ENCODE measurements around the gene SLC36A3. TPM values are rescaled to one million over a fixed set of nuclear protein-coding genes. Genes with fewer than 3 reads are reported as not detected.

SLC36A3 gene
- total and polyA plus RNA-seq, 2 of the 8 experiments (the other 6 are each of a cell fraction or from before 2014, with no cell fraction given): not detected

DNA sequence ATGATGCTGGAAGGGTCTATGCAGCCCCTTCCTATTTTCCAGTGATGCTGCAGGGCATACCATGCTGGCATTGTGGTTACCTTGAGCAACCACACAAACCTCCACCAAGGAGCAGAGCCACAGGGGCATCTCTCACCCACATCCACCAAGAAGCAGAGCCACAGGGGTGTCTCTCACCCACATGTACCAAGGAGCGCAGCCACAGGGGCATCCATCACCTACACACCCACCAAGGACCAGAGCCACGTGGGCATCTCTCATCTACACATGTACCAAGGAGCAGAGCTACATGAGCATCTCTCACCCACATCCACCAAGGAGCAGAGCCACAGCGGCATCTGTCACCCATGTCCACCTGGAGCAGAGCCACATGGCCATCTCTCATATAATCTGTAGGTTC, 59.4 kb downstream of the SLC36A3 start (continued):
- TF ChIP-seq, protein P1, sequence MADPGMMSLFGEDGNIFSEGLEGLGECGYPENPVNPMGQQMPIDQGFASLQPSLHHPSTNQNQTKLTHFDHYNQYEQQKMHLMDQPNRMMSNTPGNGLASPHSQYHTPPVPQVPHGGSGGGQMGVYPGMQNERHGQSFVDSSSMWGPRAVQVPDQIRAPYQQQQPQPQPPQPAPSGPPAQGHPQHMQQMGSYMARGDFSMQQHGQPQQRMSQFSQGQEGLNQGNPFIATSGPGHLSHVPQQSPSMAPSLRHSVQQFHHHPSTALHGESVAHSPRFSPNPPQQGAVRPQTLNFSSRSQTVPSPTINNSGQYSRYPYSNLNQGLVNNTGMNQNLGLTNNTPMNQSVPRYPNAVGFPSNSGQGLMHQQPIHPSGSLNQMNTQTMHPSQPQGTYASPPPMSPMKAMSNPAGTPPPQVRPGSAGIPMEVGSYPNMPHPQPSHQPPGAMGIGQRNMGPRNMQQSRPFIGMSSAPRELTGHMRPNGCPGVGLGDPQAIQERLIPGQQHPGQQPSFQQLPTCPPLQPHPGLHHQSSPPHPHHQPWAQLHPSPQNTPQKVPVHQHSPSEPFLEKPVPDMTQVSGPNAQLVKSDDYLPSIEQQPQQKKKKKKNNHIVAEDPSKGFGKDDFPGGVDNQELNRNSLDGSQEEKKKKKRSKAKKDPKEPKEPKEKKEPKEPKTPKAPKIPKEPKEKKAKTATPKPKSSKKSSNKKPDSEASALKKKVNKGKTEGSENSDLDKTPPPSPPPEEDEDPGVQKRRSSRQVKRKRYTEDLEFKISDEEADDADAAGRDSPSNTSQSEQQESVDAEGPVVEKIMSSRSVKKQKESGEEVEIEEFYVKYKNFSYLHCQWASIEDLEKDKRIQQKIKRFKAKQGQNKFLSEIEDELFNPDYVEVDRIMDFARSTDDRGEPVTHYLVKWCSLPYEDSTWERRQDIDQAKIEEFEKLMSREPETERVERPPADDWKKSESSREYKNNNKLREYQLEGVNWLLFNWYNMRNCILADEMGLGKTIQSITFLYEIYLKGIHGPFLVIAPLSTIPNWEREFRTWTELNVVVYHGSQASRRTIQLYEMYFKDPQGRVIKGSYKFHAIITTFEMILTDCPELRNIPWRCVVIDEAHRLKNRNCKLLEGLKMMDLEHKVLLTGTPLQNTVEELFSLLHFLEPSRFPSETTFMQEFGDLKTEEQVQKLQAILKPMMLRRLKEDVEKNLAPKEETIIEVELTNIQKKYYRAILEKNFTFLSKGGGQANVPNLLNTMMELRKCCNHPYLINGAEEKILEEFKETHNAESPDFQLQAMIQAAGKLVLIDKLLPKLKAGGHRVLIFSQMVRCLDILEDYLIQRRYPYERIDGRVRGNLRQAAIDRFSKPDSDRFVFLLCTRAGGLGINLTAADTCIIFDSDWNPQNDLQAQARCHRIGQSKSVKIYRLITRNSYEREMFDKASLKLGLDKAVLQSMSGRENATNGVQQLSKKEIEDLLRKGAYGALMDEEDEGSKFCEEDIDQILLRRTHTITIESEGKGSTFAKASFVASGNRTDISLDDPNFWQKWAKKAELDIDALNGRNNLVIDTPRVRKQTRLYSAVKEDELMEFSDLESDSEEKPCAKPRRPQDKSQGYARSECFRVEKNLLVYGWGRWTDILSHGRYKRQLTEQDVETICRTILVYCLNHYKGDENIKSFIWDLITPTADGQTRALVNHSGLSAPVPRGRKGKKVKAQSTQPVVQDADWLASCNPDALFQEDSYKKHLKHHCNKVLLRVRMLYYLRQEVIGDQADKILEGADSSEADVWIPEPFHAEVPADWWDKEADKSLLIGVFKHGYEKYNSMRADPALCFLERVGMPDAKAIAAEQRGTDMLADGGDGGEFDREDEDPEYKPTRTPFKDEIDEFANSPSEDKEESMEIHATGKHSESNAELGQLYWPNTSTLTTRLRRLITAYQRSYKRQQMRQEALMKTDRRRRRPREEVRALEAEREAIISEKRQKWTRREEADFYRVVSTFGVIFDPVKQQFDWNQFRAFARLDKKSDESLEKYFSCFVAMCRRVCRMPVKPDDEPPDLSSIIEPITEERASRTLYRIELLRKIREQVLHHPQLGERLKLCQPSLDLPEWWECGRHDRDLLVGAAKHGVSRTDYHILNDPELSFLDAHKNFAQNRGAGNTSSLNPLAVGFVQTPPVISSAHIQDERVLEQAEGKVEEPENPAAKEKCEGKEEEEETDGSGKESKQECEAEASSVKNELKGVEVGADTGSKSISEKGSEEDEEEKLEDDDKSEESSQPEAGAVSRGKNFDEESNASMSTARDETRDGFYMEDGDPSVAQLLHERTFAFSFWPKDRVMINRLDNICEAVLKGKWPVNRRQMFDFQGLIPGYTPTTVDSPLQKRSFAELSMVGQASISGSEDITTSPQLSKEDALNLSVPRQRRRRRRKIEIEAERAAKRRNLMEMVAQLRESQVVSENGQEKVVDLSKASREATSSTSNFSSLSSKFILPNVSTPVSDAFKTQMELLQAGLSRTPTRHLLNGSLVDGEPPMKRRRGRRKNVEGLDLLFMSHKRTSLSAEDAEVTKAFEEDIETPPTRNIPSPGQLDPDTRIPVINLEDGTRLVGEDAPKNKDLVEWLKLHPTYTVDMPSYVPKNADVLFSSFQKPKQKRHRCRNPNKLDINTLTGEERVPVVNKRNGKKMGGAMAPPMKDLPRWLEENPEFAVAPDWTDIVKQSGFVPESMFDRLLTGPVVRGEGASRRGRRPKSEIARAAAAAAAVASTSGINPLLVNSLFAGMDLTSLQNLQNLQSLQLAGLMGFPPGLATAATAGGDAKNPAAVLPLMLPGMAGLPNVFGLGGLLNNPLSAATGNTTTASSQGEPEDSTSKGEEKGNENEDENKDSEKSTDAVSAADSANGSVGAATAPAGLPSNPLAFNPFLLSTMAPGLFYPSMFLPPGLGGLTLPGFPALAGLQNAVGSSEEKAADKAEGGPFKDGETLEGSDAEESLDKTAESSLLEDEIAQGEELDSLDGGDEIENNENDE (IDR thresholded peaks at IDR 0.05; ENCODE audit: insufficient replicate concordance, low read length): no peak
- TF ChIP-seq HDAC6 (IDR thresholded peaks at IDR 0.05; ENCODE audit: low read depth, low read length) (no peak), JUND (IDR thresholded peaks at IDR 0.05; ENCODE audit: low read length) (no peak), GABPA (IDR thresholded peaks at IDR 0.05; ENCODE audit: borderline replicate concordance, insufficient read depth, low read length) (no peak), SIN3A (conservative IDR thresholded peaks at IDR 0.05 in 1 of 2, IDR thresholded peaks at IDR 0.05 in 1 of 2; ENCODE audit: low read depth in 1 of 2, low read length in 2 of 2) (no peak), TBP (IDR thresholded peaks at IDR 0.05; ENCODE audit: low read depth, low read length) (no peak), NRF1 (IDR thresholded peaks at IDR 0.05; ENCODE audit: low read depth, low read length) (no peak)

Measured in H1 (cell line).